Mesodermal cell (in vitro differentiated cells): Measurements from ENCODE around the gene KCNK10.

Experiments
- H3K27ac ChIP-seq: 2 replicates; pipeline ENCODE4 v1.7.0; 2013; ENCODE audit warnings: mild to moderate bottlenecking, low read depth, low read length, moderate library complexity; ENCODE audit not compliant: severe bottlenecking
- H3K36me3 ChIP-seq: 2 replicates; pipeline ENCODE4 v1.7.1; 2013; ENCODE audit warnings: mild to moderate bottlenecking, low read length, moderate library complexity; ENCODE audit not compliant: control insufficient read depth, insufficient read depth
- H3K4me1 ChIP-seq: one replicate; pipeline ENCODE4 v1.7.1; 2013; ENCODE audit warnings: mild to moderate bottlenecking, low read length; ENCODE audit not compliant: insufficient read depth, control insufficient read depth, poor library complexity, severe bottlenecking
- H3K4me3 ChIP-seq: 2 replicates; pipeline ENCODE4 v1.7.0; 2013; ENCODE audit warnings: low read length, control low read depth, mild to moderate bottlenecking; ENCODE audit not compliant: insufficient read depth, poor library complexity, severe bottlenecking; ENCODE audit errors: extremely low read depth
- H3K9me3 ChIP-seq: 2 replicates; pipeline ENCODE4 v1.7.1; 2013; ENCODE audit warnings: mild to moderate bottlenecking, low read length, moderate library complexity; ENCODE audit not compliant: control insufficient read depth
- WGBS, 2 experiments: methylation state at CpG; one replicate each; pipeline ENCODE4 v1.1.5; 2013; ENCODE audit warnings: missing lambda C conversion rate in 2 of 2; ENCODE audit not compliant: insufficient coverage in 2 of 2; 5-methylcytosine and 5-hydroxymethylcytosine counted together

Gene KCNK10

DNA sequence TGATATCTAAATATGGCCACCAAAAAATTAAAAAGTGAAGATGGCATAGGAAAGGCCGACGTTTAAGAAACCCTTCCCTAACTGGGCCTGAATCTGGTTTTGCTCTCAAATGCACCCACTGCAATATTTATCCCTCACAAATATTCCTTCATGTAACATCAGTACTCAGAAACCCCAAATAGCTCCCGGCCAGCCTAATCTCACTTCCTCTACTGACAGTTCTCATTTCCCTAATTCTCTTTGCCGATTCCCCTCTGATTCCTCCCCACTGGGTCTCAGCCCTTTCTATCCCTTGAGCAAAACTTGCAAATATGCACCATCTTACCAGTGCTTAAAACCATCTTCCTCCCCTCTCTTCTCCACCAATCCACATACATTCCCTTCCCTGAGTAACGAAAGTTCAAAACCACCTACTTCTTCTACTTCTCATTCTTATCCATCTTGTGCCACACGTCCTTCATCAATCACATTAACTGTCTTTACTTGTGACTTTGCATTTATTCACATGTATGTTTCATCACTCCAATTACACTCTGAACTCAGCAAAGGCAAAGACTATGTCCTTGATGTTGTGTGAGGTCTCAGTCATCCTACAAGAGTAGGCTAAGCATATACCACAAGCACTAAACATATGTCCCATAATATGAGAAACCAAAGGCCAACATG lies 23.1 kb downstream of the KCNK10 start:
- WGBS, 2 experiments, result 73 to 83% methylated on average over 4 of the region's 6 CpGs
- no peak overlapping the region for H3K27ac ChIP-seq
- H3K36me3 ChIP-seq, result no peaks in the 10 kb centered on the region
- no peaks in the 10 kb centered on the region for H3K9me3 ChIP-seq
- H3K4me1 ChIP-seq, result no peaks in the 10 kb centered on the region
- H3K4me3 ChIP-seq, result no peak overlapping the region

DNA sequence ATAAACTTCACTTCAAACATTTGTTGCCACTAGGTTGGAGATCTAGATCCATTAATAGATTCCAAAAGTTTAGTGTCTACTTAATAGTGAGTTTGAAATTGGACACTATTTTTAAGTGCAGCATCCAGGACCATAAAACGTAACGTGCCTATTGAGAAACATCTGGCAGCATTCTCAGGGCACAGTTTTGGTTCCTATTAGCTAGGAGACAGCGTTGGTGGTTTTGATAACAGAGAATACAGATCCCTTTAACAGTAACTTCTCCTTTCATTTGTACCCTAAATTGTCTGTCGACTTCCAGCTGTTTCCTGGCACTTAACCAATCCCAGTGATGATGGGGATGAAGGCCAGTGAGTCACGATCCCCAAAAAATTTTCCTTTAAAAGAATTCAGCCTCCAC lies 25.8 kb downstream of the KCNK10 start:
- Histone ChIP-seq H3K9me3 (no peaks in the 10 kb centered on the region), H3K27ac (no peak overlapping the region), H3K36me3 (no peaks in the 10 kb centered on the region), H3K4me3 (no peak overlapping the region), H3K4me1 (no peaks in the 10 kb centered on the region)
- 60 to 83% methylated on average over 1 to 4 of the region's 5 CpGs for WGBS, 2 experiments

DNA sequence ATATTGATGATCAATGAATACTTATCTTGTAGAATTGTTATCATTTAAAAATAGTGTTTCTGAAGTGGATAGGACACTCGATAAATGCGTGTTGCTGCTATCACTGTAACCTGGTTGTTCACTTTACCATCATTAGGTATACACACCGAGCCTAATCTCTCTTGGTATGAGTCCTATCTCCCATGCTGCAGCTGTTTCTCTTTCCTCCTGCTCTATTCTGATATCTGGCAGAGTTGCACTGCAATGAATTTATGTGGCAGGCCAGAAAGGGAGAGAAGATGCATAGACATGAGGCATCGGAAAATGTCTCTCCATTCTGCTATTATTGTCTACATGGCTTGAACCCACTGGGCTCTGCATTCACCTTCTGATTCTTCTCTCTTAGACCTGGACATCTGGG lies 26.7 kb downstream of the KCNK10 start:
- Histone ChIP-seq H3K4me1 (no peaks in the 10 kb centered on the region), H3K4me3 (no peak overlapping the region), H3K9me3 (no peaks in the 10 kb centered on the region), H3K27ac (no peak overlapping the region), H3K36me3 (no peaks in the 10 kb centered on the region)
- 100% methylated on average over 1 of the region's 4 CpGs; no CpG with 5 or more reads in 1 of the 2 experiments for WGBS, 2 experiments

DNA sequence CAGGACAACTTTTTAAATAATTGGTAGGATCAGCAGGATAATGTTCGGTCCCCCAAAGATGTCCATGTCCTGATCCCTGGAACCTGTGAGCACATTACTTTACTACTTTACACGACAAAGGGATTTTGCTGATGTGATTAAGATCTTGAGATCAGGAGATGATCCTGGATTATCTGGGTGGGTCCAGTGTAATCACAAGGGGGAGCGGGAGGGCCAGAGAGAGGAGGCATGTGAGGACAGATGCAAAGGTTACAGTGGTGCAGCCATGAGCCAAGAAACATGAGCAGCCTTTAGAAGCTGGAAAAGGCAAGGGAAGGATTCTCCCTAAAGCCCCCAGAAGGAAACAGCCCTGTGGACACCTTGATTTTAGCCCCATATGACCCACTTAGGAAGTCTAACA lies 33.1 kb downstream of the KCNK10 start:
- Histone ChIP-seq H3K4me1 (no peaks in the 10 kb centered on the region), H3K9me3 (no peaks in the 10 kb centered on the region), H3K36me3 (no peaks in the 10 kb centered on the region), H3K4me3 (no peak overlapping the region), H3K27ac (no peak overlapping the region)
- WGBS, 2 experiments, result 71 to 90% methylated on average over 1 to 2 of the region's 3 CpGs

DNA sequence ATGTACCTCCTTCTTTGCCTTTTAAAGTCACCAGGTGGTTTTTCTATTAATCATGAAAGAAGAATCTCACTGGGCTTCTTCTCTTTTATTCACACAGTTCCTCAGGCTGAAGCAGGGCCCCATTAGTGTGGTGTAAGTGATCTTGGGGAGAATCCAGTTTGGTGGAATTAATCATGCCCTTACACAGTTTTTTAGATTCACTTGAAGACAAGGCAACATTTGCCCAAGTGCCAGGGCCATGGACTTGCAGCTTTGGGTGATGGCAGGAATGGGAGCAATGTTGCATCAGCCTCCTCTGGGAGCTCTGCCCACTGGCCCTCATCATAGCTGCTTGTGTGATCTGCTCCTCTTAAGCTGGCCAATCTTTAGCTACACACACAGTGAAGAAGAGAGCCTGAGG lies 33.8 kb downstream of the KCNK10 start:
- no peak overlapping the region for H3K4me3 ChIP-seq
- H3K36me3 ChIP-seq, result no peaks in the 10 kb centered on the region
- no peaks in the 10 kb centered on the region for H3K4me1 ChIP-seq
- H3K9me3 ChIP-seq, result no peaks in the 10 kb centered on the region
- H3K27ac ChIP-seq, result no peak overlapping the region

DNA sequence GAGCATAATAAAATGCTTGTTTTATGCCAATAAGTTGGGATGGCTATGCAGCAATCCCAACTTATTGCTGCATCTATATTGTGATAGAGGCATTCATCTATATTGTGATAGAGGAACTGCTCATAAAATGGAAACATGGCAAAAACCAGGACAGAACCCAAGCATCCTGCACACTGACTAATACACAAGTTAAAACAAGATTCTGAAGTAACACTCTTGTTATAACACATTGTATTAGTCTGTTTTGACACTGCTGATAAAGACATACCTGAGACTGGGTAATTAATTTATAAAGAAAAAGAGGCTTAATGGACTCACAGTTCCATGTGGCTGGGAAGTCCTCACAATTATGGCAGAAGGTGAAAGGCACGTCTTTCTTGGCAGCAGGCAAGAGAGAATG lies 36.8 kb downstream of the KCNK10 start:
- H3K36me3 ChIP-seq, result no peaks in the 10 kb centered on the region
- H3K4me3 ChIP-seq, result no peak overlapping the region
- H3K9me3 ChIP-seq, result no peaks in the 10 kb centered on the region
- no peak overlapping the region for H3K27ac ChIP-seq
- 80% methylated on average over 1 of the region's 1 CpG; no CpG with 5 or more reads in 1 of the 2 experiments for WGBS, 2 experiments
- no peaks in the 10 kb centered on the region for H3K4me1 ChIP-seq

DNA sequence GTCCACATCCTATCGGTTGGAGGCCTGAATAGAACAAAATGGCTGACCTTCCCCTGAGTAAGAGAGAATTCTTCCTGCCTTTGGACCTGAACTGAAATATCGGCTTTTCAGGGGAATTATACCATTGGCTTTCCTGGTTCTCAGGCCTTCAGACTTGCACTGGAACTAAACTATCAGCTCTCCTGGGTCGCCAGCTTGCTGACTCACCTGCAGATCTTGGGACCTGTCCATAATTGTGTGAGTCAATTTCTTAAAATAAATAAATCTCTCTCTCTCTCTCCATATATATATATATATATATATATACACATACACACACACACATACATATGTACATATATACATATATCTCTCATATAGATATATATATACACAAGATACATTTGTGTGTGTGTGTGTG lies 41.6 kb downstream of the KCNK10 start:
- Histone ChIP-seq H3K27ac (no peak overlapping the region), H3K36me3 (no peaks in the 10 kb centered on the region), H3K4me3 (no peak overlapping the region), H3K9me3 (no peaks in the 10 kb centered on the region), H3K4me1 (no peaks in the 10 kb centered on the region)
- WGBS, 2 experiments, result 94 to 95% methylated on average over 2 of the region's 3 CpGs

DNA sequence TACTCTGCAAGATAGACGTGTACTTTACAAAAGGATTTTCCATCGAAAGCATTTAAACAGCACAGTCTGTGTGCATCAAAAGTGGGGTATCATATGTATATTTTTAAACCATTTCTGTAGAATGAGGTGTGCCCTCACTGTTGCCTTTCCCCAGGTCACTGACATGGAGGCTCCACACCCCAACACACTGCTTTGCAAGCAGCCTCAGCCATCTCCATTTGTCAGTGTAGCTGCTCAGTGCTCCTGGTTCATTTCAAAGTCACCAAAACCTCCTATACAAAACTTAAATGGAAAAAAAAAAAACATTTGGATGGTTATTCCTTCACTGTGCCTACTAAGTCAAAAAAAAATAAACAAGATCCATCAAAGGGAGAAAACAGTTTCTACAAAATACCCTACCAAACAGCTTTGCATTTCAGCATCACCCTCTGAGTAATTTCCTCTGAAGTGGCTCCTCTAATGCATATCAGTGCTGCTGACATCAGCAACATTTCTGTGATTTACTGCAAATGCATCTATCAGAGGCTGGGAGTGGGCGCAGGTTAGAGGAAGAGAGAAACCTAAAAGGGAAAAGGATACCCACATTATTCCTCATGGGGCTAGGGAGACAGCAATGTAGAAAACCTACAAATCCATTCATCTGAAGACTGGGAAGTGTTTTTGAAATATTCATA lies 46.0 kb downstream of the KCNK10 start:
- WGBS, 2 experiments, result 80% methylated on average over 1 of the region's 3 CpGs; no CpG with 5 or more reads in 1 of the 2 experiments
- Histone ChIP-seq H3K9me3 (no peaks in the 10 kb centered on the region), H3K4me3 (no peak overlapping the region), H3K27ac (no peak overlapping the region), H3K4me1 (no peaks in the 10 kb centered on the region), H3K36me3 (no peaks in the 10 kb centered on the region)

DNA sequence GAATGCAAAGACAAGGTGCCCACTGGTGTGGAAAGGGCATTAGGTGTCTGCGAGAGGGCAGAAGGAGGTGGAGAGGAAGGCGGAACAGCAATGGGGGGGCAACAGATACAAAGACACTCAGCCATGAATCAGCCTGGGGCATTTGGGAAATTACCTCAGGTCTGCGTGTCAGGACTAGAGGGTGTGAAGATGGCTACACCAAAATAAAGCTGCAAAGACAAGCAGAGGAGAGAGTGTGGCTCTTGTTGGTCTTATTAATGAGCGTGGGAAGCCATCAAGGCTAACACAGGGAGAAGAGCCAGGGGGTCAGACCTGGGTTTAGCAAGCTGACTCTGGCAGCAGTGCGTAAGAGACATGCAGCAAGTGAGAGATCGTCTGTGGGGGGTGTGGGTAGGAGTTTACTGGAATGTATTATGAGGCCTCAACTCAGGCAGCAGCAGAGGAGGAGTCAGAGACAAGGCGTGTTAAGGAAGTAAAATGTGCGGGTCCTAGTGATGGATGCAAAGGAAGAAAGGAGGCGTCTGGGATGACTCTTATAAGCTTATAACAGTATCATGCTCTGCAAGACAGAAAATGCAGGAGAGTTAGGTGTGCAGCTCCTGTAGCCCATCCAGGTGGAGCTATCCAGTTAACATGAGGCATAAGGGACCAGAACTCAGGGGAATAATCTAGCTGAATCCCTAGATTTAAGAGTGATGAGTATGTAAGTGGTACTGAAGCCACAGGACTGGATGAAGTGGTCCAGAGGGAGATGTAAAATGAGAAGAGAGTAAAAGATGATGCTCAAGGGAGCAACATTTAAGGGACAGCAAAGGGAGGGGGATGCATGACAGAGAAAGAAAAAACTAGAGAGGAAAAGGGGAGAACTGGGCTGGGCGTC lies 50.4 kb downstream of the KCNK10 start:
- Histone ChIP-seq H3K9me3 (no peaks in the 10 kb centered on the region), H3K36me3 (no peaks in the 10 kb centered on the region), H3K27ac (no peak overlapping the region), H3K4me3 (no peak overlapping the region), H3K4me1 (no peaks in the 10 kb centered on the region)
- WGBS, 2 experiments, result 87 to 88% methylated on average over 8 to 9 of the region's 10 CpGs

DNA sequence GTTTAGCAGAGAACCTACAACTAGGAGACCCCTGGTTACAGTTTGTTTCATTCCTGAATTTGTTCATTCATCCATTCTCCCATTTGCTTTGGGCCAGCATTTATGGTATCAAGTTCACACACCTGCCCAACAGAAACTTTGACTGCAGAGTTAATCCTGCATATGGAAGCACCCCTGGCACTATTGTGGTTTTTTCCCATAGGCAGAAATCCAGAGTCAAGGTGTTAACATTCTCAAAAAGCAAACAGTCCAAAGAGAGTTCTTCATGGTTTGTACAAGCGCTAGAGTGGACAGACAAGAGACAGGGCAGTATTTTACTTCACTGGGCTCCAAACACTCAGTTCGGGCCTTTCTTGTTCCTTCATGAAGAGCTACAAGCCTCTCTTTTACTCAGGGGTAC lies 51.9 kb downstream of the KCNK10 start:
- Histone ChIP-seq H3K27ac (no peak overlapping the region), H3K36me3 (no peaks in the 10 kb centered on the region), H3K4me1 (no peaks in the 10 kb centered on the region), H3K4me3 (no peak overlapping the region), H3K9me3 (no peaks in the 10 kb centered on the region)
- WGBS, 2 experiments, result 94 to 100% methylated on average over 1 to 2 of the region's 2 CpGs
